CD4-positive, alpha-beta T cell treated with Interleukin-10 for 1 hour (primary cell): ENCODE data around the gene ZNF287.

ENCODE experiments used
- DNase-seq: peaks from one replicate; pipeline ENCODE4 v3.0.0-alpha.2; 2020

The ZNF287 gene

DNA sequence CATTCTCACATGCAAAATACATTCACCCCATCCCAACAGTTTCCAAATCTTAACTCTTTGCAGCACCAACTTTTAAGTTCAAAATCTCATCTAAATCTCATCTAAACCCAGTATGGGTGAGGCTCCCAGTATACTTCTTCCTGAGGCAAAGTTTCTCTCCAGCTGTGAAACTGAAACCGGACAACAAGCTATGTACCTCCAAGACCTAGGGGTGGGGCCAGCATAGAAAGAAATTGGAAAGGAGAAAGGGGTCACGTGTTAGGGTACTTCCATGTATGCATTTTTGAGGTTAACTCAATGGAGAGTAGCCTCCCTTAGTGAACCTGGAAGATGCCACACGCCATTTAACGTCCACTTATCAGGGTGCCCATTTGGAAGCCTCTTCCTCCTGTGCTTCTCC is 53.1 kb downstream of the ZNF287 start:
- DNase-seq = no peak

DNA sequence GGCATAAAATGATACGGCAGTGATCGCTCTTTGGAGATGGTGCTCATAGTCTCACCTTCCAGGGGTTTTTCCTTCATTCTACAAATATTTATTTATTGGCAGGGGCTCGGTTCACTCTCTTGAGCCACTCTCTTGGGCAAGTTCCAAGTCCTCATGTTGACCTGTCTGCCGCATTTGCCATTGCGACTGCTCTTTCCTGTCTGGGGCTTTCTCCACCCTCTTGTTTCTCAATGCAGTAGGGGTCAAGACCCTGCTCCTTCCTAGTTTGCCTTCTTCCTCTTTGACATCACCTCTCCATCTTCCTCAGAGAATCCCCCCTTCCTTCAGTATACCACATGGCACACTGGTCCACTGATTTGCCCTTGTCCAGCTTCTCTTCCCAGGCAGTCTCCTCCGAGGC is 55.1 kb downstream of the ZNF287 start:
- no peak for DNase-seq

GRCh38 chr17:16512011-16512410 is 57.0 kb downstream of the ZNF287 start:
- no peak for DNase-seq

- no peak for DNase-seq
These were observed 57.4 kb downstream of the ZNF287 start for GRCh38 chr17:16511593-16511992.

DNA sequence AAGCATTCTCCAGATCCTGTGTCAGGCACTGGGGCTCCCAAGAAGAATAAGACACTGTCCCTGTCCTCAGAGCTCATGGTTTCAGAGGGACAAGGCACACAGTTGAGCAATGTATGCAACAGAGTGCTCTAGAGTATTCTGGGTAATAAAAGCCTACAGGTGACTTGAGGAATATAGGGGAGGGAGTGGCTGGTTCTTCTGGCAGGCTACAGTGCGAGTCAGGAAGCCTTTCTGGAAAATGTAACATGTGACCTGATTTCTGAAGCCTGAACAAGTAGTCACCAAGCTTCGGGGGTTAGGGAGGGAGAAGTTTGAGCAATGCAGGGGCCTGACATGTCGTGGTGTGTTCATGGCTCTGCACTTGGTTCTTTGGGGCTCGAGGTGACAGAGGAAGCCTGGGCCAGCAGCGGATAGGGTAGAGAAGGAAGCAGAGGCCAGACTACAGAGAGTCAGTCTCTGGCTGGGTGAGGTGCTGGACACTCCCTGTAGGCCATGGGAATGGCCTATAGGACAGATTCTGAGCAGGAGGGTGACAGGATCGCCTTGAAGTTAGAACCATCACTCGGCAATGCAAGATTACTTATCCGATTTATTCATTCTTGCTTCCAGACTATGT is 61.0 kb downstream of the ZNF287 start:
- no peak for DNase-seq

DNA sequence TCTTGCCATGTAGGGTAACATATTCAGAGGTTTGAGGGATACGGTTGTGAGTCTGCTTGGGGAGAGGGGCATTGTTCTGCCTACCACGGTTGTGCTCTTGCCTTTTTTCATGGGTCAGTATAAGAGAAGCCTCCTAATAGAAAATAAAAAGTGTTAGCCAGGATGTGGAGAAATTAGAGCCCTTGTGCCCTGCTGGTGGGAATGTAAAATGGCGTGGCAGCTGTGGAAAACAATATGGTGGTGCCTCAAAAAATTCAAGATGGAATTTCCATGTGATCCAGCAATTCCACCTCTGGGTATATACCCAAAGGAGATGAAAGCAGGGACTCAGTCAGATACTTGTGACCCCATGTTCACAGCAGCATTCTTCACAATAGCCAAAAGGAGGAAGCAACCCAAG is 62.8 kb downstream of the ZNF287 start:
- no peak for DNase-seq

- DNase-seq = no peak
These were observed 64.0 kb downstream of the ZNF287 start for GRCh38 chr17:16504984-16505383.
